NOMO-1 treated with DMSO at 0.1 percent for 48 hours (cell line): ENCODE data around the gene FSHB.
"Not testable (repeated sequence)": the region's sequence is repeated elsewhere in the genome, so short reads cannot be mapped to it uniquely, and the experiment has no call there.

Source experiments
- DNase-seq: peaks from one replicate; lab custom pipeline; 2025; ENCODE audit not compliant: unreplicated experiment; lab: John Stamatoyannopoulos, UW

The FSHB gene

DNA sequence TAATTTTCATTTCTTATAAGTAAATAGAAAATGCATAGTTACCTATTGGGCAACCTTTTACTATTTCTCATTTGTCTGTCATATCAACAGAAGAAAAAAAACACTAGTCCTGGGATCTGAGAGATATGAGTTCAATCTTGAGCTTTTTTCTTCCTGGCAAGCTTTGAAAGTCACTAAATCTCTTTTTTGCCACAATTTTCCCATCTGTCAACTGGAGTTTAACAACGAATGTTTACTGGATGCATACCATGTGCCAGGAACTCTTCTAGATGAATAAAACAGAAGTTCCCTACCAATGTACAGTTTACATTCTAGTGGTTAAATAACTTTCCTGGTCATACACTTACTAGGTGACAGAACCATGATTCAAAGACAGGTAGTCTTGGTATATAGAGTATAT lies 31.0 kb downstream of the FSHB start:
- DNase-seq = no peak

DNA sequence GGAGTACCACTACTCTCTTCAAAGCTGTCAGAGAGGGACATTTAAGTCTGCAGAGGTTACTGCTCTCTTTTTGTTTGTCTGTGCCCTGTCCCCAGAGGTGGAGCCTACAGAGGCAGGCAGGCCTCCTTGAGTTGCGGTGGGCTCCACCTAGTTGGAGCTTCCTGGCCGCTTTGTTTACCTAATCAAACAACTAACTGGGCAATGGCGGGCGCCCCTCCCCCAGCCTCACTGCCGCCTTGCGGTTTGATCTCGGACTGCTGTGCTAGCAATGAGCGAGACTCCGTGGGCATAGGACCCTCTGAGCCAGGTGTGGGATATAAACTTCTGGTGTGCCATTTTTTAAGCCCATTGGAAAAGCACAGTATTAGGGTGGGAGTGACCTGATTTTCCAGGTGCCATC lies 37.8 kb downstream of the FSHB start:
- not testable (repeated sequence) for DNase-seq

DNA sequence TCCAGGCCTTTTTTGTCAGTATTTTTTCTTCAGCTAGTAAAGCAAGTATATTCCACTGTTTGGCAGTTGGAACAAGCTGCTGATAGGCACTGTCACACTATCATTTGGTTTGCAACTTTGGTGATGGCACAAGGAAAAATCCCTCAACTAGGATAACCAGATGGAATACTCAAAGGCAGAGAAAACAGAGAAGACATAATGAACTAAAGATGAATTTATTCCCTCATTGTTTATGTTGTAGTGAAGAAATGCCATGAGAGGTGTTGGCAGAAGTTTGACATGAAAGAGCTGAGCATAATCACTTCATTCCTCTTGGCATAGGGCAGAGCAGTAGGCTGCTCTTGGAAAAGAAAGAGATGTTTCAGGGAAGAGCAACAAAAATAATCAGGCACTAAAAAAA lies 39.9 kb downstream of the FSHB start:
- DNase-seq = no peak

DNA sequence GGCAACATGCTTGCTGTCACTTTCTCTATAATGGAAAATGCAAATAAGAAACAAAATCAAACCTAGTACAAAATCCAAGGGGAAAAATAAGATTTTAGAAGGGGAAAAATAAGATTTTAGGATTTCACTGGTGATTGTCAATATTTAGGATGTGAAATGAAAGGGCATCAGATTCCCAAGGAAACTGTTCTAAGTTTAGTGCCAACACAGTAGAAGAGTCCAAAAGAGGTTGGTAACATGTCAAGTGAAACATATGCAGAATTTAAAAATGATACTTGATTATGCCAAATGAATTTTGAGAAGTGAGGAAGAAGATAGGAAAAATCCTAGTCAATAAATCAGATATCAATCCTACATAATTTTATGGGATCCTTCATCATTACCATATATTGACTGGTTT lies 46.4 kb downstream of the FSHB start:
- no peak for DNase-seq

DNA sequence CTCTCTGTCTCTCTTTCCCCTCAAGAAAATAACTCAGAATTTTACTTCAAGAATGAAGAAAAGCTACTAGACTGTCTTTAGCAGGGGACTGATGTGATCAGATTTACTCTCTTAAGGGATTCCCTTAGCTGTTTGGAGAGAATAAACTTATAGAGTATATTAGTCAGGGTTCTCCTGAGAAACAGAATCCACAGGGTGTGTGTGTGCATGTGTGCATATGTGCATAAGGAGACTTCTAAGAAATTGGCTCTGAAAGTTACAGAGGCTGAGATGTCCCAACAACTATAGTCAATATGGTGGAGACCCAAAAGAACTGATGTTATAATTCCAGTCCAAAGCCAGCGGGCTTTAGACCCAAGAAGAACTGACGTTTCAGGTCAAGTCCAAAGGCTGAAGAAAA lies 49.0 kb downstream of the FSHB start:
- DNase-seq = no peak

DNA sequence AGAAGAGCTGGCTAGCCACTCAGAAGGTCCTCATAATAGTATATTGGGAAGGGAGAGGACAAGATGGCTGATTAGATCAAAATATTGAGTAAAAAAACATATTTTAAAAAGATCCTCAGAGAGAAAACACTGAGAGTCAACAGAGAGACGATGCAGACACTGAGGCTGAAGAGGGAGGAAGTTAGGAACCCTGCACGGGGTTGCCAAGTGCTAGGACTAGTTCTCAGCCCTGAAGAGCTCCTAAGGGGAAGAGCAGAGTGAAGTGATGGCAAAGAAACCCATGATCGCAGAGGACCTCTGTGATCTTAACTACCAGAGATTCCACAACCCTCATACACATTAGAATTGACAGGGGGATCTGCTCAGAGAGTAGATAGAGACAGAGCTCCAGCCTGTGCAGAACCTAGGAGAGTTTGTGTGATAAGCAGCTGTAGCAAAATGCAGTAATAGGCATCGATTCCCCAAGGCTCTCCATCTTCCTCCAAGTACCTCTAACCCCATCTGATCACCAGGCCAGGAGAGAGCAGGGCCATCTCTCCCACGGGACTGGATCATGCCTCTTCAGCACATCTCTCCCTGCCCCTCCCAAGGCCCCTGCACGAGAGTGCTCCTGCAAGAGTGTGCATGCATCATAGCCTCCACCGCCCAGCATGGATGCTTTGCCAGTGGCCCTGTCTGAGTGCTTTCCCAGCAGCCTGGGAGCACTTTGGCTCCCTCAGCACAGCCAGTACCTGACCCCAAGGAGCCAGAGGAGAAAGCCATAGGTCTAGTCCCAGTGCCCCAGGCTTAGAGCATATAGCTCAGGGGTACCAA lies 50.9 kb downstream of the FSHB start:
- DNase-seq = no peak

DNA sequence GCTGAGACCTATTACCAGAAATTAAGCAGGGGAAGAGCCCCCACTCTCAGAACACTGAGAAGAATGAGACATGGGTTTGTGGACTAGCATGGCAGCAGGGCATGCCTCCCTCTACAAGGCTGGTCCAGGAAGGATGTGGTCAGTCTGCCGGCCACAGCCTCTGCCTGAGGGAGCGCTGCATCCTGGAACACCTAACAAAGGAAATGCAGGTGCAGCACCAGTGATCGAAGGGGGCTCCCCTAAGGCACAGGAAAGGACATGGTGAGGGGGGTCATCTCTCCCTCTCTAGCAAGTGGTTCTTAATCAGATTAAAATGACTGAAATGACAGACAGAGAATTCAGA lies 51.4 kb downstream of the FSHB start:
- DNase-seq = no peak
